NCI-H526 treated with DMSO at 0.1 percent for 48 hours (cell line): ENCODE results near the gene DENND1B.
"Not testable (repeated sequence)": the region's sequence is repeated elsewhere in the genome, so short reads cannot be mapped to it uniquely, and the experiment has no call there.

ENCODE experiments used
- DNase-seq: peaks from one replicate; lab custom pipeline; 2025; lab: John Stamatoyannopoulos, UW

DENND1B gene

GRCh38 chr1:197622371-197622770 is 152.9 kb downstream of the DENND1B start:
- DNase-seq, result no peak

- DNase-seq, result no peak
Measured at GRCh38 chr1:197621761-197622160, 153.5 kb downstream of the DENND1B start.

GRCh38 chr1:197620714-197621163 is 154.5 kb downstream of the DENND1B start:
- no peak for DNase-seq

- DNase-seq, result peak; percentile 17
Measured at GRCh38 chr1:197619008-197619640, 156.2 kb downstream of the DENND1B start.

- DNase-seq, result peak; percentile 26
Measured at GRCh38 chr1:197618061-197618460, 157.2 kb downstream of the DENND1B start.

GRCh38 chr1:197615693-197616011 is 159.6 kb downstream of the DENND1B start:
- DNase-seq, result no peak

GRCh38 chr1:197614916-197615692 is 160.2 kb downstream of the DENND1B start:
- DNase-seq, result no peak

- no peak for DNase-seq
Measured at GRCh38 chr1:197606168-197606845, 169.0 kb downstream of the DENND1B start.

- DNase-seq, result no peak
Measured at GRCh38 chr1:197604302-197604701, 171.0 kb downstream of the DENND1B start.

GRCh38 chr1:197600751-197601150 is 174.5 kb downstream of the DENND1B start:
- no peak for DNase-seq

GRCh38 chr1:197599789-197600188 is 175.5 kb downstream of the DENND1B start:
- DNase-seq, result no peak

- no peak for DNase-seq
Measured at GRCh38 chr1:197598935-197599334, 176.3 kb downstream of the DENND1B start.

- peak; percentile 64 for DNase-seq
Measured at GRCh38 chr1:197595304-197595904, 179.9 kb downstream of the DENND1B start.

GRCh38 chr1:197590687-197591086 is 184.6 kb downstream of the DENND1B start:
- no peak for DNase-seq

GRCh38 chr1:197585809-197586208 is 189.5 kb downstream of the DENND1B start:
- no peak for DNase-seq

- DNase-seq, result no peak
Measured at GRCh38 chr1:197577580-197577979, 197.7 kb downstream of the DENND1B start.

- not testable (repeated sequence) for DNase-seq
Measured at GRCh38 chr1:197575531-197575930, 199.7 kb downstream of the DENND1B start.

- no peak for DNase-seq
Measured at GRCh38 chr1:197572169-197572568, 203.1 kb downstream of the DENND1B start.

- DNase-seq, result no peak
Measured at GRCh38 chr1:197567442-197567841, 207.8 kb downstream of the DENND1B start.

GRCh38 chr1:197561041-197561440 is 214.2 kb downstream of the DENND1B start:
- no peak for DNase-seq

GRCh38 chr1:197559655-197560054 is 215.6 kb downstream of the DENND1B start:
- DNase-seq, result no peak

- no peak for DNase-seq
Measured at GRCh38 chr1:197559244-197559643, 216.0 kb downstream of the DENND1B start.

GRCh38 chr1:197557302-197557701 is 218.0 kb downstream of the DENND1B start:
- no peak for DNase-seq
